Stomach (tissue), 4 donors: Measurements from ENCODE around the gene GAS1.

Experiments
- EP300 ChIP-seq: sonication (generic); formaldehyde crosslinking; IDR thresholded peaks from one replicate; pipeline ENCODE4 v1.6.1; 2017; ENCODE audit warnings: antibody characterized with exemption
- POLR2A ChIP-seq, 4 donors: fragments of 450-650 bp; IDR thresholded peaks; one replicate each; pipeline ENCODE4 v1.6.1; 2016; ENCODE audit warnings: antibody characterized with exemption in 4 of 4, control low read depth in 2 of 4, mild to moderate bottlenecking in 1 of 4, moderate library complexity in 1 of 4
- TF ChIP-seq, protein P1 (sequence below), 7 experiments: fragments of 450-650 bp in 4 of 7; fragments of 200-600 bp in 3 of 7; sonication (generic) in 3 of 7; IDR thresholded peaks; one replicate each; pipeline ENCODE4 v1.5.1; 2016 to 2019; ENCODE audit warnings: antibody characterized with exemption in 7 of 7, control low read depth in 2 of 7, mild to moderate bottlenecking in 1 of 7

DNA sequence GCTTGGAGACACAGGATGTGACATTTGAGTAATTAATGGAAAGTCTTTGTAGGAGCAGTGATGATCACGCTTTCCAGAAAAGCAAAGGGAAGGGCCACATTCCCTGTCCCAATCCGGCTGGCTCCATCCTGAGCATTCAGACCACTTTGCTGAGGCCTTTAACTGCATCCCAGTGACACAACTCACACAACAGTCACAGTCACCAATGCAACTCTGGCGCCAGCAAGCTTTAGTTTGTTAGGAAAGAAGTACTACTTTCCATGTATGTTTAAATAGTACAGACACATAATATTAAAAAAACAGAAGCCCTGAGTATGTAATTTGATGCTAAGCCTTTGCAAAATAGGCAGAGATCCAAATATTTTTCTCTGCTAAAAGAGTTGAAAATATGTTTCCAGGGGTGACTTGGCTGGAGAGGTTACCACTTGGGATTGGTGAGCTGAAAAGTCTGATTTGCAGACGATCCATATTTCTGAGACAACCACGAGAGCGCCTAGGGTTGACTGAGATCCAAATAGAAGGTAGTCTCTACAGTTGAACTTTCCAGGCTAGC, 31.7 kb upstream of the GAS1 start:
- TF ChIP-seq, protein P1, sequence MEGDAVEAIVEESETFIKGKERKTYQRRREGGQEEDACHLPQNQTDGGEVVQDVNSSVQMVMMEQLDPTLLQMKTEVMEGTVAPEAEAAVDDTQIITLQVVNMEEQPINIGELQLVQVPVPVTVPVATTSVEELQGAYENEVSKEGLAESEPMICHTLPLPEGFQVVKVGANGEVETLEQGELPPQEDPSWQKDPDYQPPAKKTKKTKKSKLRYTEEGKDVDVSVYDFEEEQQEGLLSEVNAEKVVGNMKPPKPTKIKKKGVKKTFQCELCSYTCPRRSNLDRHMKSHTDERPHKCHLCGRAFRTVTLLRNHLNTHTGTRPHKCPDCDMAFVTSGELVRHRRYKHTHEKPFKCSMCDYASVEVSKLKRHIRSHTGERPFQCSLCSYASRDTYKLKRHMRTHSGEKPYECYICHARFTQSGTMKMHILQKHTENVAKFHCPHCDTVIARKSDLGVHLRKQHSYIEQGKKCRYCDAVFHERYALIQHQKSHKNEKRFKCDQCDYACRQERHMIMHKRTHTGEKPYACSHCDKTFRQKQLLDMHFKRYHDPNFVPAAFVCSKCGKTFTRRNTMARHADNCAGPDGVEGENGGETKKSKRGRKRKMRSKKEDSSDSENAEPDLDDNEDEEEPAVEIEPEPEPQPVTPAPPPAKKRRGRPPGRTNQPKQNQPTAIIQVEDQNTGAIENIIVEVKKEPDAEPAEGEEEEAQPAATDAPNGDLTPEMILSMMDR (IDR thresholded peaks at IDR 0.05): no peak
- TF ChIP-seq EP300 (no peak), POLR2A (IDR thresholded peaks at IDR 0.05) (no peak)
